Subcutaneous abdominal adipose tissue (tissue), 5 donors: ENCODE data around the gene UBASH3A.

Source experiments
- H3K27ac ChIP-seq: one replicate; pipeline ENCODE4 v1.7.0; 2013; ENCODE audit warnings: low read depth, mild to moderate bottlenecking, inconsistent platforms, low read length, moderate library complexity
- H3K27me3 ChIP-seq, 5 donors: one replicate each; pipeline ENCODE4 v1.7.0; 2013; ENCODE audit warnings: low read length in 5 of 5, inconsistent platforms in 1 of 5; ENCODE audit not compliant: control insufficient read depth in 5 of 5, insufficient read depth in 4 of 5
- H3K36me3 ChIP-seq, 5 donors: one replicate each; pipeline ENCODE4 v1.7.0; 2013; ENCODE audit warnings: low read length in 5 of 5; ENCODE audit not compliant: control insufficient read depth in 5 of 5, insufficient read depth in 5 of 5
- H3K4me1 ChIP-seq, 5 donors: one replicate each; pipeline ENCODE4 v1.7.0; 2013; ENCODE audit warnings: low read length in 5 of 5, mild to moderate bottlenecking in 3 of 5, moderate library complexity in 1 of 5; ENCODE audit not compliant: control insufficient read depth in 5 of 5, insufficient read depth in 5 of 5
- H3K4me3 ChIP-seq, 5 donors: one replicate each; pipeline ENCODE4 v1.7.0; 2013; ENCODE audit warnings: low read length in 5 of 5, low read depth in 1 of 5
- H3K9ac ChIP-seq, 5 donors: one replicate each; pipeline ENCODE4 v1.7.0; 2013; ENCODE audit warnings: low read length in 5 of 5, mild to moderate bottlenecking in 4 of 5, moderate library complexity in 3 of 5
- H3K9me3 ChIP-seq, 5 donors: one replicate each; pipeline ENCODE4 v1.7.0; 2013; ENCODE audit warnings: low read length in 5 of 5; ENCODE audit not compliant: control insufficient read depth in 5 of 5
- donor health status: healthy.
- donor health status: healthy.
- donor health status: healthy.
- donor health status: healthy.
- donor health status: healthy.

The UBASH3A gene

GRCh38 chr21:42452401-42453223 lies 48.9 kb downstream of the UBASH3A start:
- Histone ChIP-seq H3K4me3 (no peak overlapping the region), H3K9ac (no peak overlapping the region), H3K27me3 (peaks cover 0 to 3% (median 0%) of the 10 kb centered on the region in 5 donors), H3K36me3 (no peaks in the 10 kb centered on the region), H3K27ac (no peak overlapping the region), H3K9me3 (no peaks in the 10 kb centered on the region), H3K4me1 (peaks cover 0 to 34% (median 23%) of the 10 kb centered on the region in 5 donors)

- no peaks in the 10 kb centered on the region for H3K9me3 ChIP-seq
- H3K36me3 ChIP-seq, result no peaks in the 10 kb centered on the region
- H3K4me3 ChIP-seq, result no peak overlapping the region
- H3K27me3 ChIP-seq, result peaks cover 0 to 3% (median 0%) of the 10 kb centered on the region in 5 donors
- no peak overlapping the region for H3K9ac ChIP-seq
- H3K4me1 ChIP-seq, result peaks cover 0 to 34% (median 23%) of the 10 kb centered on the region in 5 donors
- no peak overlapping the region for H3K27ac ChIP-seq
Observed at GRCh38 chr21:42453224-42453985, 49.7 kb downstream of the UBASH3A start.

GRCh38 chr21:42453986-42454570 lies 50.4 kb downstream of the UBASH3A start:
- H3K4me1 ChIP-seq, result peaks cover 0 to 34% (median 23%) of the 10 kb centered on the region in 5 donors
- H3K9me3 ChIP-seq, result no peaks in the 10 kb centered on the region
- H3K4me3 ChIP-seq, result no peak overlapping the region
- peaks cover 0 to 3% (median 0%) of the 10 kb centered on the region in 5 donors for H3K27me3 ChIP-seq
- H3K27ac ChIP-seq, result no peak overlapping the region
- H3K9ac ChIP-seq, result no peak overlapping the region
- no peaks in the 10 kb centered on the region for H3K36me3 ChIP-seq

GRCh38 chr21:42454786-42455185 lies 51.1 kb downstream of the UBASH3A start:
- Histone ChIP-seq H3K4me1 (peaks cover 0 to 34% (median 20%) of the 10 kb centered on the region in 5 donors), H3K4me3 (no peak overlapping the region), H3K9ac (no peak overlapping the region), H3K9me3 (no peaks in the 10 kb centered on the region), H3K36me3 (no peaks in the 10 kb centered on the region), H3K27me3 (peaks cover 0 to 3% (median 0%) of the 10 kb centered on the region in 5 donors), H3K27ac (no peak overlapping the region)

- Histone ChIP-seq H3K9me3 (no peaks in the 10 kb centered on the region), H3K27me3 (peaks cover 0 to 3% (median 0%) of the 10 kb centered on the region in 5 donors), H3K4me3 (no peak overlapping the region), H3K27ac (no peak overlapping the region), H3K4me1 (peaks cover 0 to 34% (median 19%) of the 10 kb centered on the region in 5 donors), H3K9ac (no peak overlapping the region), H3K36me3 (no peaks in the 10 kb centered on the region)
Observed at GRCh38 chr21:42455196-42455595, 51.5 kb downstream of the UBASH3A start.

- Histone ChIP-seq H3K4me3 (no peak overlapping the region), H3K27me3 (peaks cover 0 to 4% (median 3%) of the 10 kb centered on the region in 5 donors), H3K36me3 (no peaks in the 10 kb centered on the region), H3K9ac (no peak overlapping the region), H3K4me1 (peaks cover 0 to 29% (median 16%) of the 10 kb centered on the region in 5 donors), H3K9me3 (no peaks in the 10 kb centered on the region), H3K27ac (no peak overlapping the region)
Observed at GRCh38 chr21:42455754-42456440, 52.2 kb downstream of the UBASH3A start.

GRCh38 chr21:42456457-42456856 lies 52.8 kb downstream of the UBASH3A start:
- no peaks in the 10 kb centered on the region for H3K9me3 ChIP-seq
- H3K27me3 ChIP-seq, result peaks cover 0 to 4% (median 3%) of the 10 kb centered on the region in 5 donors
- no peaks in the 10 kb centered on the region for H3K36me3 ChIP-seq
- H3K4me3 ChIP-seq, result no peak overlapping the region
- no peak overlapping the region for H3K9ac ChIP-seq
- H3K27ac ChIP-seq, result no peak overlapping the region
- H3K4me1 ChIP-seq, result peaks cover 0 to 29% (median 16%) of the 10 kb centered on the region in 5 donors

- H3K27ac ChIP-seq, result no peak overlapping the region
- H3K4me1 ChIP-seq, result peaks cover 0 to 14% (median 1%) of the 10 kb centered on the region in 5 donors
- H3K36me3 ChIP-seq, result no peaks in the 10 kb centered on the region
- H3K4me3 ChIP-seq, result no peak overlapping the region
- H3K27me3 ChIP-seq, result peaks cover 0 to 12% (median 4%) of the 10 kb centered on the region in 5 donors
- H3K9me3 ChIP-seq, result no peaks in the 10 kb centered on the region
- no peak overlapping the region for H3K9ac ChIP-seq
Observed at GRCh38 chr21:42459082-42459460, 55.4 kb downstream of the UBASH3A start.

- no peak overlapping the region for H3K27ac ChIP-seq
- H3K27me3 ChIP-seq, result peaks cover 0 to 12% (median 4%) of the 10 kb centered on the region in 5 donors
- peaks cover 0 to 12% (median under 1%) of the 10 kb centered on the region in 5 donors for H3K4me1 ChIP-seq
Observed at GRCh38 chr21:42459546-42460215, 56.0 kb downstream of the UBASH3A start.

More at GRCh38 chr21:42459546-42460215, 56.0 kb downstream of the UBASH3A start:
- H3K36me3 ChIP-seq, result no peaks in the 10 kb centered on the region
- no peak overlapping the region for H3K9ac ChIP-seq
- no peaks in the 10 kb centered on the region for H3K9me3 ChIP-seq
- no peak overlapping the region for H3K4me3 ChIP-seq
